AG10803 (cell line): ENCODE results near the gene TNNT2.

Source experiments
- DNase-seq: peaks from one replicate; pipeline ENCODE4 v3.0.0; 2010; ENCODE audit warnings: low read depth
- H3K4me3 ChIP-seq: 2 replicates; pipeline ENCODE4 v1.5.1; 2011; ENCODE audit warnings: mild to moderate bottlenecking, low read length, control low read depth
- CTCF ChIP-seq: conservative IDR thresholded peaks from 2 replicates; pipeline ENCODE4 v1.5.1; 2011; ENCODE audit warnings: mild to moderate bottlenecking, low read length, control low read depth, inconsistent platforms

The TNNT2 gene

GRCh38 chr1:201396861-201397464 is 19.5 kb upstream of the TNNT2 start:
- H3K4me3 ChIP-seq, result no peak overlapping the region
- no peak for TF ChIP-seq CTCF
- DNase-seq, result no peak

- DNase-seq, result no peak
- no peak overlapping the region for H3K4me3 ChIP-seq
- TF ChIP-seq CTCF, result no peak
Observed at GRCh38 chr1:201395936-201396335, 18.5 kb upstream of the TNNT2 start.

GRCh38 chr1:201394591-201394990 is 17.1 kb upstream of the TNNT2 start:
- no peak for DNase-seq
- TF ChIP-seq CTCF, result no peak
- H3K4me3 ChIP-seq, result no peak overlapping the region

- no peak for DNase-seq
- TF ChIP-seq CTCF, result no peak
- H3K4me3 ChIP-seq, result no peak overlapping the region
Observed at GRCh38 chr1:201393076-201393475, 15.6 kb upstream of the TNNT2 start.

- TF ChIP-seq CTCF, result no peak
- H3K4me3 ChIP-seq, result no peak overlapping the region
- no peak for DNase-seq
Observed at GRCh38 chr1:201391651-201392511, 14.4 kb upstream of the TNNT2 start.

GRCh38 chr1:201391225-201391624 is 13.7 kb upstream of the TNNT2 start:
- TF ChIP-seq CTCF, result no peak
- H3K4me3 ChIP-seq, result no peak overlapping the region
- DNase-seq, result no peak

GRCh38 chr1:201389051-201389450 is 11.6 kb upstream of the TNNT2 start:
- H3K4me3 ChIP-seq, result no peak overlapping the region
- DNase-seq, result no peak
- no peak for TF ChIP-seq CTCF
